Smooth muscle cell (in vitro differentiated cells): ENCODE data around the gene HBEGF. TPM values are rescaled to one million over a fixed set of nuclear protein-coding genes. Genes with fewer than 3 reads are reported as not detected.

Experiments
- DNase-seq: peaks from one replicate; lab custom pipeline; 2025; ENCODE audit not compliant: unreplicated experiment; lab: John Stamatoyannopoulos, UW
- H2AFZ ChIP-seq: fragments of 200-600 bp; sonication (generic); 2 replicates; pipeline ENCODE4 v1.6.0; 2016; ENCODE audit warnings: antibody characterized with exemption, low read depth, mild to moderate bottlenecking
- H3F3A ChIP-seq: fragments of 200-600 bp; sonication (generic); 2 replicates; pipeline ENCODE4 v1.6.0; 2017; ENCODE audit warnings: antibody characterized with exemption, low read depth
- H3K27ac ChIP-seq: fragments of 200-600 bp; sonication (generic); 2 replicates; pipeline ENCODE4 v1.5.1; 2016; ENCODE audit warnings: low read depth, mild to moderate bottlenecking
- H3K27me3 ChIP-seq: fragments of 200-600 bp; sonication (generic); 2 replicates; pipeline ENCODE4 v1.6.1; 2016; ENCODE audit warnings: low read depth, mild to moderate bottlenecking
- H3K36me3 ChIP-seq: fragments of 200-600 bp; sonication (generic); 2 replicates; pipeline ENCODE4 v1.5.1; 2016; ENCODE audit warnings: low read depth
- H3K4me1 ChIP-seq: fragments of 200-600 bp; sonication (generic); 2 replicates; pipeline ENCODE4 v1.5.1; 2016; ENCODE audit warnings: low read depth
- H3K4me2 ChIP-seq: fragments of 200-600 bp; sonication (generic); 2 replicates; pipeline ENCODE4 v1.6.0; 2016; ENCODE audit warnings: mild to moderate bottlenecking
- H3K4me3 ChIP-seq: fragments of 200-600 bp; sonication (generic); 2 replicates; pipeline ENCODE4 v1.5.1; 2016; ENCODE audit warnings: mild to moderate bottlenecking
- H3K79me2 ChIP-seq: fragments of 200-600 bp; sonication (generic); 2 replicates; pipeline ENCODE4 v1.6.0; 2016; ENCODE audit warnings: low read depth, mild to moderate bottlenecking
- H3K9ac ChIP-seq: fragments of 200-600 bp; sonication (generic); 2 replicates; pipeline ENCODE4 v1.6.0; 2016; ENCODE audit warnings: low read depth
- H3K9me3 ChIP-seq: fragments of 200-600 bp; sonication (generic); replicated peaks from 2 replicates; pipeline ENCODE4 v1.5.1; 2016; ENCODE audit warnings: low read depth
- H4K20me1 ChIP-seq: fragments of 200-600 bp; sonication (generic); 2 replicates; pipeline ENCODE4 v1.6.0; 2016; ENCODE audit warnings: low read depth
- WGBS: methylation state at CpG from one replicate; pipeline ENCODE4 v1.1.7; 2016; ENCODE audit warnings: low lambda C conversion rate; 5-methylcytosine and 5-hydroxymethylcytosine counted together
- polyA plus RNA-seq: library from polyadenylated mRNA; unstranded; fragments of >200 nt; fragmentation: Nextera tagmentation; extraction: Ambion mirVana; gene quantifications from 2 replicates; pipeline ENCODE4 v1.2.1, GENCODE V29; 2016
- total RNA-seq: library from RNA; depleted of rRNA; stranded (reverse); fragments of >200 nt; gene quantifications from 2 replicates; pipeline ENCODE4 v1.2.3, GENCODE V29; 2014
- TF ChIP-seq, protein P1 (sequence below): fragments of 200-600 bp; sonication (generic); IDR thresholded peaks from 2 replicates; pipeline ENCODE4 v1.5.1; 2017; ENCODE audit warnings: borderline replicate concordance, mild to moderate bottlenecking, antibody characterized with exemption; ENCODE audit not compliant: insufficient read depth, poor library complexity, severe bottlenecking

The HBEGF gene
- total and polyA plus RNA-seq, 2 experiments from 2014 or later: 36.7 to 37.1 TPM

DNA sequence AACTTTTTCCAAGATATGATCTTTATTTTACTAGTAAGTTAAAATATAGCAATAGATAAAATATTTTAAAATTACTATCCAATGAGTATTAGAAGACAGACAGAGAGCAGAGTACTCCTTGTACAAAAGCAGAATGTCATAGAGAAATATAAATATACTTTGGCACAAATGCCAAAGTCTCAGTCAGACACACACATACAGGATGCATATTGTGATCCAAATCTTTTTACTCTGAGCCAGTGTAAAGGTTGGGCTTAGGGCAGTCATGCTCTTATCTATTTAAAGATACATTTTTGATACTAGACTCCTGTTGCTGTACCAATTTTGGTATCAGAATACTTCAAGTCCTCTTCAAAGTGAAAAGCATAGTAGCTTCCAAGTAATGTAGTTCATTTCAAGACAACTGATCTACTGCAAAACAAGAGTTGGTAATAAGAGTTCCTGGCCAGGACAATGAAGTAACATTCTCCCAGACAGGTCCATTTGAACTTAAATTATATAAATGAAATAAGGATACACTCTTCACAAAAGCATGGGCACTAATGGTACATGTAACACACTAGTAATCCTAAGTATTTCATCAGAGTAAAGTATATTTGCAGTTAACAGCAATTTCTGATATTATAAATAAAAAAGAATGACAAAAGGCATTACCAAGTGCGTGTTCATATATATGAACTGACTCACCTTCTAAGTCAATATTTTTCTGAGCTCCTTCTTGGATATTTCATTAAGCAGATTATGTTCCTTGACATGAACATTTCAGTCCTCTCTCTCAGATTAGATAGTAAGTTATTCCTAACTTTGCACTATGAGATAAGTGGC lies 54.0 kb downstream of the HBEGF start:
- Histone ChIP-seq H3K9me3 (no peaks in the 10 kb centered on the region), H3K4me1 (peaks cover 4% of the 10 kb centered on the region), H4K20me1 (peaks cover 41% of the 10 kb centered on the region), H3K4me3 (no peak overlapping the region), H2AFZ (no peak overlapping the region), H3K4me2 (peak overlapping the region; percentile 12), H3K27me3 (no peaks in the 10 kb centered on the region), H3K27ac (peak overlapping the region; percentile 81), H3K9ac (no peak overlapping the region), H3K36me3 (no peaks in the 10 kb centered on the region), H3K79me2 (peaks cover 90% of the 10 kb centered on the region), H3F3A (peaks cover 6% of the 10 kb centered on the region)
- TF ChIP-seq, protein P1, sequence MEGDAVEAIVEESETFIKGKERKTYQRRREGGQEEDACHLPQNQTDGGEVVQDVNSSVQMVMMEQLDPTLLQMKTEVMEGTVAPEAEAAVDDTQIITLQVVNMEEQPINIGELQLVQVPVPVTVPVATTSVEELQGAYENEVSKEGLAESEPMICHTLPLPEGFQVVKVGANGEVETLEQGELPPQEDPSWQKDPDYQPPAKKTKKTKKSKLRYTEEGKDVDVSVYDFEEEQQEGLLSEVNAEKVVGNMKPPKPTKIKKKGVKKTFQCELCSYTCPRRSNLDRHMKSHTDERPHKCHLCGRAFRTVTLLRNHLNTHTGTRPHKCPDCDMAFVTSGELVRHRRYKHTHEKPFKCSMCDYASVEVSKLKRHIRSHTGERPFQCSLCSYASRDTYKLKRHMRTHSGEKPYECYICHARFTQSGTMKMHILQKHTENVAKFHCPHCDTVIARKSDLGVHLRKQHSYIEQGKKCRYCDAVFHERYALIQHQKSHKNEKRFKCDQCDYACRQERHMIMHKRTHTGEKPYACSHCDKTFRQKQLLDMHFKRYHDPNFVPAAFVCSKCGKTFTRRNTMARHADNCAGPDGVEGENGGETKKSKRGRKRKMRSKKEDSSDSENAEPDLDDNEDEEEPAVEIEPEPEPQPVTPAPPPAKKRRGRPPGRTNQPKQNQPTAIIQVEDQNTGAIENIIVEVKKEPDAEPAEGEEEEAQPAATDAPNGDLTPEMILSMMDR: no peak
- no peak for DNase-seq
- WGBS: 88% methylated on average over 1 of the region's 1 CpG

DNA sequence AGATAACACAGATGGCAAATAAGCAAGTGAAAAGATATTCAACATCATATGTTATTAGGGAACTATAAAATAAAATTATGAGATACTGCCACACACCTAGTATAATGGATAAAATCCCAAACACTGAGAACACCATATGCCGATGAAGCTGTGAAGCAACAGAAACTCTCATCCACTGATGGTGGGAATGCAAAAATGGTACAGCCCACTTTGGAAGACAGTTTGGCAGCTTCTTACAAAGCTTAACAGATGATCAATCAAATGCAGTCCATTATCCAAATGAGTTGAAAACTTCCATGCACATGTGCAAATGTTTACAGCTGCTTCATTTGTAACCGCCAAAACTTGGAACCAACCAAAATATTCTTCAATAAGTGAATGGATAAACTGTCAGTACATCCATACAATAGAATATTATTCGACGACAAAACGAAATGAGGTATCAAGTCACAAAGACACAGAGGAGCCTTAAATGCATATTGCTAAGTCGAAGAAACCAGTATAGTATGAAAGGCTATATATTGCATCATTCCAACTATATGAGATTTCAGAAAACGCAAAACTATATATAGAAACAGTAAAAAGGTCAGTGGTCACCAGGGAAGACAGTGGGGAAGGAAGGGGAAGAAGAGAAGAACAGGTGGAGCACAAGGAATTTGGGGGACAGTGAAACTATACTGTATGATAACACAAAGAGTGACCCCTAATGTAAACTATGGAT lies 58.4 kb downstream of the HBEGF start:
- 90% methylated on average over 7 of the region's 7 CpGs for WGBS
- TF ChIP-seq, protein P1: no peak

DNA sequence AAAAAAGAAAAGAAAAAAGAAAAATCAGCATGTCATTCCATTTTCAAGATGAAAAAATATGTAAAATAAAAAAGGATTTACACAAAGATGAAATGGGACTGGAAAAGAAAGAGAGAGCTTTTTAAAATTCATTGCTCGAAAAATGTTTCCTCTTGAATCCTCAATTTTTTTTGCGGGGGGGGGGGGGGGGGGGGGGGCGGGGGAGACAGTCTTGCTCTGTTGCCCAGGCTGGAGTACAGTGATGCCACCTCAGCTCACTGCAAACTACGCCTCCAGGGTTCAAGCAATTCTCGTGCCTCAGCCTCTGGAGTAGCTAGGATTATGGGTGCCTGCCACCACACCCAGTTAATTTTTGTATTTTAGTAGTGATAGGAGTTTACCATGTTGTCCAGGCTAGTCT lies 60.0 kb downstream of the HBEGF start:
- WGBS: 70% methylated on average over 5 of the region's 5 CpGs
- H3F3A ChIP-seq: no peaks in the 10 kb centered on the region
- H3K9ac ChIP-seq: no peak overlapping the region
- no peak for DNase-seq
- H4K20me1 ChIP-seq: peaks cover 70% of the 10 kb centered on the region
- no peaks in the 10 kb centered on the region for H3K27me3 ChIP-seq
- H2AFZ ChIP-seq: no peak overlapping the region
- no peak overlapping the region for H3K4me2 ChIP-seq
- TF ChIP-seq, protein P1: no peak
- no peaks in the 10 kb centered on the region for H3K36me3 ChIP-seq
- no peak overlapping the region for H3K27ac ChIP-seq
- no peaks in the 10 kb centered on the region for H3K9me3 ChIP-seq
- no peaks in the 10 kb centered on the region for H3K4me1 ChIP-seq
- H3K79me2 ChIP-seq: peaks cover 95% of the 10 kb centered on the region
- H3K4me3 ChIP-seq: no peak overlapping the region

More for the DNA sequence above, 58.4 kb downstream of the HBEGF start:
- Histone ChIP-seq H3K36me3 (no peaks in the 10 kb centered on the region), H3K27ac (no peak overlapping the region), H3K4me2 (no peak overlapping the region), H3K4me1 (no peaks in the 10 kb centered on the region), H4K20me1 (peaks cover 66% of the 10 kb centered on the region), H3F3A (no peaks in the 10 kb centered on the region), H3K9me3 (no peaks in the 10 kb centered on the region), H3K9ac (no peak overlapping the region), H3K79me2 (peaks cover 96% of the 10 kb centered on the region), H2AFZ (no peak overlapping the region), H3K4me3 (no peak overlapping the region), H3K27me3 (no peaks in the 10 kb centered on the region)
- no peak for DNase-seq
